HG02642 (cell line): ENCODE data around the gene CMSS1.

ENCODE experiments used
- ATAC-seq: cut with Tn5 transposase; IDR thresholded peaks from one replicate; pipeline ENCODE4 v1.9.1; 2021; ENCODE audit warnings: mild to moderate bottlenecking; ENCODE audit not compliant: unreplicated experiment, poor library complexity

Gene CMSS1

GRCh38 chr3:99896482-99896881, 78.8 kb downstream of the CMSS1 start:
- ATAC-seq = no peak

GRCh38 chr3:99899603-99900002, 81.9 kb downstream of the CMSS1 start:
- ATAC-seq = no peak

- no peak for ATAC-seq
Measured at GRCh38 chr3:99900248-99900647, 82.6 kb downstream of the CMSS1 start.

GRCh38 chr3:99901200-99901926, 83.7 kb downstream of the CMSS1 start:
- no peak for ATAC-seq

GRCh38 chr3:99902091-99902490, 84.4 kb downstream of the CMSS1 start:
- ATAC-seq = no peak

- ATAC-seq = no peak
Measured at GRCh38 chr3:99903869-99904268, 86.2 kb downstream of the CMSS1 start.

GRCh38 chr3:99907959-99908544, 90.4 kb downstream of the CMSS1 start:
- no peak for ATAC-seq

- no peak for ATAC-seq
Measured at GRCh38 chr3:99909714-99910495, 92.2 kb downstream of the CMSS1 start.

GRCh38 chr3:99910752-99911290, 93.2 kb downstream of the CMSS1 start:
- ATAC-seq = no peak

GRCh38 chr3:99911433-99911832, 93.8 kb downstream of the CMSS1 start:
- no peak for ATAC-seq

- ATAC-seq = no peak
Measured at GRCh38 chr3:99915906-99916432, 98.3 kb downstream of the CMSS1 start.

- ATAC-seq = no peak
Measured at GRCh38 chr3:99918715-99919114, 101.1 kb downstream of the CMSS1 start.

GRCh38 chr3:99919694-99920093, 102.0 kb downstream of the CMSS1 start:
- ATAC-seq = no peak

- no peak for ATAC-seq
Measured at GRCh38 chr3:99920481-99921376, 103.1 kb downstream of the CMSS1 start.

GRCh38 chr3:99921377-99921695, 103.7 kb downstream of the CMSS1 start:
- ATAC-seq = no peak

- no peak for ATAC-seq
Measured at GRCh38 chr3:99921986-99922385, 104.3 kb downstream of the CMSS1 start.

- no peak for ATAC-seq
Measured at GRCh38 chr3:99923873-99924272, 106.2 kb downstream of the CMSS1 start.

GRCh38 chr3:99925584-99926230, 108.0 kb downstream of the CMSS1 start:
- ATAC-seq = no peak

- ATAC-seq = no peak
Measured at GRCh38 chr3:99927671-99928457, 110.2 kb downstream of the CMSS1 start.
